NK-92 (cell line): ENCODE results near the gene IGSF21.

Source experiments
- DNase-seq: peaks from one replicate; lab custom pipeline; 2025; ENCODE audit not compliant: unreplicated experiment; lab: John Stamatoyannopoulos, UW

Gene IGSF21

DNA sequence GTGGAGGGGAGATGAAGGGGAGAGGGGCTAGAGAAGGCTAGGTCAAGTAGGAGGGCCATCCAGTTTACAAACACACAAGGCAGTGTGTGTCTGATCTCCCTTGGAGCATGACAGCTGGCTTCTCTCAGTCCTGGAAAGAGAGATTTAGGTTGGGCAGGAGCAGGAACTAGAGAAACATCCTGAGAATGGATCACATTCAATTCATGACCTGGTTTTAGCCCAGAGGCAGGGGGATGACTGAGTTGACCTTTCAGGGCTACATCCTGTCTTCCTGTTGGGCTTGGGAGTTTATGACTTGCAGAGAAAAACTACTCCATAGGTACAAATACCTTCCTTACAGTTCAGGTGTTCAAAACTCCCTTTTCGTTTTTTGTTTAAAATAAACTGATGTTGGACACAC is 97.0 kb downstream of the IGSF21 start:
- no peak for DNase-seq

DNA sequence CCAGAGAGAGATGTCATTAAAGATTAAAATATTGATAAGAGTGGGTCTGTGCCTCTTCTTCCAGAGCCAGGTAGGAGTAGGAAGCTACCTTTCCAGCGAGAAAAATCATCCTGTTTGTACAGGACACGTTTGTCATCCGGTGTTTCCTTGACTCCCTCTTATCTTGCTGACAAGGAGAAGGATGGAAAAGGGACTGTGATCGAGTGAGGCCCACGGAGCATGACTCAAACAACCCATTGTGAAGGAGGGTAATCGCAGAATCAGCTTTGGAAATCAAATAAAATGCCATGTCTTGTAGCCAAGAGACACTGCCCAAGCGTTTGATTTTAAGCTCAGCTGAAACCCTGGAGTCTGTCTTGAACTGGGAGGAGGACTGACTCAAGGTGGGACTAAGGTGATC is 97.7 kb downstream of the IGSF21 start:
- DNase-seq: no peak

DNA sequence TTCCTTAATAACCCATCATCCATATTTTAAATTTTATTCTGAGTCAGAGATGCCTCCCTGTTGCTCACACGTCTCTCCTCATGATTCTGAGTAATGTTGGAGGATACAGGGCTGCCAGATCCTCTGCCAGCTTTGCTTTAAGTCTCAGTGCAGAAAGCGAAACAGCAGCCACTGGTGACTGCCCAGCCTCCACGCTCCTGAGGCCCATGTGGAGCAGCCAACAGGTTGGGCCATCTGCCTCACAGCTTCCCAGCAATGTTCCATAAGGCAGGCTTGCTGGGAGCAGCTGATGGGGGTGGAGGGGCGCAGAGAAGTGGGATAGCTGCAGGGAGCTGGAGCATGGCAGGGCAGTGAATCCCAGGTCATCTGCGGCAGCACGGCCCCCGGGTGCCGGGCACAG is 104.2 kb downstream of the IGSF21 start:
- DNase-seq: no peak

DNA sequence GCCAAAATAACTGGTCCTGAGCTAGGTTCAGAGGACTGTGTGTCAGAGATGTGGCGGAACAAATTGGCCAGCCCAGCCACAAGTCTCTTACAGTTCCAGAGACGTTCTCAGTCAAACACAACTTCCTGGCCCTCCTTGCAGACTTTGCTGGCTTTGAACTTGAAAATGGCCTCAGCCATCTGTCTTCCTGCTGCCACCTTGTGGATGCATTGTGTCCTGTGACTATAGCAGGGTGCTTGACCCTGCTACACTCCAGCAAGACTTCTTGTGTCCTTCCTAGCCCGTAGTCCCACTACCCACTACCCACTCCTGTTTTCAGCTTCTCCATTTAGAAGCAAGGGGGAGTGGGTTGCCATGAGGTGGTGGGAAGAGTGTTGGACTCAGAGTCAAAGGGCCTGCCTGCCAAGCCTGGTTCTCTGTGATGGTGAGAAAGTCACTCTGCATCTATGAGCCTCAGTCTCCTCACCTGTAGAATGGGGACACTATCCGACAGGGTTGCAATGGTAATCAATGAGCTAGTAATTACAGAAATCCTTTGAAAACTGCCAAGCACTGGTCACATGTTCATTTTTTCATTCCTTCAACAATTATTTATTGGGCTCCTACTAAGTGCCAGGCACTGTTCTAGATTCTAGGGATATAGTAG is 109.9 kb downstream of the IGSF21 start:
- DNase-seq: no peak

DNA sequence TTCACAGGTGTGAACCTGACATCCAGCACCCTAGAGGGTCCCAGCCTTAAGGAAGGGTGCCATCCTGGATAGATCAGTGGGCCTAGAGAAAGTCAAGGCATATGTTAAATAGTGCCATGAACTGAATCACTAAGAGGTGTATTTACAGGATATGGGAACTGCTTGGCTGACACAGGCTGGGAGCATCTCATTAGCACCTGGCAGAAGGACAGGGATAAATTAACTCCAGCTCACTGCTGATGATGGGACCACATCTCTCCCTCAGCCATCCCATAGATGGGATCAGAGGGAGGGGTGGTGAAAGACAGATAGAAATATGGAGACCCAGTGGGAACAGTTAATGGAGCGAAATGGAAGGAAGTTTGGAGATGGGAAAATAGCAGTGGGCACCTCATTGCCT is 122.0 kb downstream of the IGSF21 start:
- DNase-seq: no peak

DNA sequence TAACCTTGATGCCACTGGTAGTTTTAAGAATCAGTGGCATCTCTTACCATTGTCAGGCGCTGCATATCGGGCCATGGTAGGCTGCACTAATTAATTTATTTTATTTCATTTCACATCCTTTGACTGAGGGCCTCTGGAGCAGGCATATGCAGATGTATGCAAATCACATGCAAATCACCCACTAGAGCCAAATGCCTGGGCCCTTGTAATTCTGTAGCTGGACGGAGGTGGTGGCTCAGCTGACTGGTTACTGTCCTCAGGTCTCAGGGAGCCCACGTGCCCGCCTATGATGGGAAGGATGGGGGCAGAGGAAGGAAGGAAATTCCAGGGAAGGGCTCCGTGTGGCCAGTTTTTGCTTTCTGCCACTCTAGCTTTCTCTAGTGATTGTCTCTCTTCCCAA is 122.7 kb downstream of the IGSF21 start:
- DNase-seq: no peak

DNA sequence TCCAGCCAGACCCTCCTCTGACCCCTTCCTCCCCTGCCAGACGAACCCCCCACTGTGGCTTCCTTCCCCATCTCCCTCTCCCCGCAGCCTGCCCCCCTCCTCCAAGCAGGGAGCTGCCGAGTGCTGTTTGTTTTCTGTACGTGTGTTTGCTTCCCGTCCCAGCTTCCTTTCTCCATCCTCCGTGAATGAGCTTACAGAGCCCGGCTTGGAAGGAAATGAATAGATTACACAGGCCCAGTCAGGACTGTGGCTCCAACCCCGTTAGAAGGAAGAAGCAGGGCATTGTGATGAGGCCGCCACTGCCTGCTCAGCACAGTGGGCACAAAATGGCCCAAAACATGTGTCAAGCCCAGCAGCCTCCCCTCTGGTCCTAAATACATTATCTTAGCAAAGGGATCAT is 123.2 kb downstream of the IGSF21 start:
- DNase-seq: no peak

DNA sequence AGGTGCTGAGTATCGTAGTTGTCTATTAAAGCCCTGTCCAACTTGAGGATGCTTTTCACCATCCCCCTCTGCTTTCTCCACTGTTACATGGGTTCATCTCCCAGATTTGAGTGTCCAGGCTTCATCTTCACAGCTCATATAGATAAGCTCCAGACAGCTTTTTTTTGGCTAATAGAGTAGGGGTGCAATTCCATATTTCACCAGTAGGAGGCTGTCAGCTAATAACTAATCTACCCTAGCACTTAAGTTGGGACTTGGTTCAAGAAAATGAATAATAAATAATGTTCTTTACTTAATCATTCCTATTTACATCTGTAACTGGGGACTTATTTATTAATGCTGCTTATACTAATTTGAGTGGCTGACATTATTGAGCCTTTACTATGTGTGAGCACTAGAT is 124.5 kb downstream of the IGSF21 start:
- DNase-seq: no peak

DNA sequence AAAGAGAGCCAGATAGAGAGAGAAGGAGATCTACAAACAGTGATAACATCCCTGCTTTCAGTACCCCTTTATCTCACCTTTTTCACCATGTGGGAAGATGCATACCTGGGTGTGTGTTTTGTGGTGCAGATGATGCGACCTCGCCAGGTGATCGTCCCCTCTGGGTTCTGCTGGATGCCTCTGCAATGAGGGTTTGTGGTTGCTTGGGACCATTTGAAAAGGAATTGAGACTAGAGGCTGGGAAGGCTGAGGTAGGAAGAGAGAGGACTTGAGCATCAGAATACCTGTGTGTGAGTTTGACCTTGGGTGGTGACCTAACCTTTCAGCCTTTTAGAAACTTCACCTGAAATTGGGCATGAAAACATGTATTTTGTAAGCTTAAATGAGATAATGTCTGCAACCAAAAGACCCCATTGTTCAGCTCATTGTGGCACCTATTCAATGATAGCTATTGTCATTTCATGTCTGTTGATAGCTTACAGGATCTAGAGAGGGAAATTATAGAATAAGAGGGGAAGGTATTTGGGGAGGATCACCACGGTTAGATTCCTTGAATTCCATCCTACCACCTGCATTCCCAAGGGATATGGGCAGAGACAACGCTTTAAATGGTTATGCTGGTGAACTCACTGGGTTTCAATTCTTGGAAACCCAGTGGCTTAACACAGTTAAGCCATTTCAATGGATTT is 125.7 kb downstream of the IGSF21 start:
- DNase-seq: no peak

DNA sequence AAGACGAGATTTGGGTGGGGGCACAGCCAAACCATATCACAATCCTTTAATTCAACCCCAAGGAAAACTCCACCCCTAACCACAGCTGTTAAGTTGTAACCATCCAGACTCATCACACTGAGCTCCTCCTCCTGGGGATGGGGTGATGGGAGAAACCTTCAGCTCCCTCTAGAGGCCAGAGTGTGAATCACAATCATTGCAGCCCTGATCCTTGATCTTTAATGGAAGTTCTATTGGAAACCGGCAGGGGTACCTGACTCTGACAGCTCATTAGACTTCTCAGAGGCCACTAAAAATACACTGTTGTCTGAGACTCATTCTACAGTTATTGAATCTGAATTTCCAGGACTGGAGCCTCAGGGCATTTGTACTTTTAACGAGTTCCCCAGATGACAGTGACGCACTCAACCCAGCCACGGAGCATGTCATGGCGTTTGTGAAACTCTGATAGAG is 127.2 kb downstream of the IGSF21 start:
- no peak for DNase-seq

DNA sequence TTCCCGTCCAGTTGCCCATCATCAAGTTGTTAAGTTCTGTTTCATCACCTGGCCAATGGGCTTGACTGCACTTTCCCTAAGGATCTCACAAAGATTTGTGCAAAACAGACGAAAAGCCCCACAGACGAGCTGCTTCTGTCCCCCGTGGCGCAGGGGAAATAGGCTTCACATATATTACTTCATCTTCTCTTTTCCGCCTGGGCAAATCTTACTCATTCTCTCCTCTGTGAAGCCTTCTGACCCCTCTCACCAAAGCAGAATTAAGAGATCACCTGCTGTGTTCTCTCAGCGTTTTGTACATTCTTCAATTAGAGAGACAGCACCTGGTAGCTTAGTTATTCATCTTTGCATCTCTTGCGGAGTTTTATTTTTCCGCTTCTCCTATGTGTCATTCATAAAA is 129.8 kb downstream of the IGSF21 start:
- no peak for DNase-seq

DNA sequence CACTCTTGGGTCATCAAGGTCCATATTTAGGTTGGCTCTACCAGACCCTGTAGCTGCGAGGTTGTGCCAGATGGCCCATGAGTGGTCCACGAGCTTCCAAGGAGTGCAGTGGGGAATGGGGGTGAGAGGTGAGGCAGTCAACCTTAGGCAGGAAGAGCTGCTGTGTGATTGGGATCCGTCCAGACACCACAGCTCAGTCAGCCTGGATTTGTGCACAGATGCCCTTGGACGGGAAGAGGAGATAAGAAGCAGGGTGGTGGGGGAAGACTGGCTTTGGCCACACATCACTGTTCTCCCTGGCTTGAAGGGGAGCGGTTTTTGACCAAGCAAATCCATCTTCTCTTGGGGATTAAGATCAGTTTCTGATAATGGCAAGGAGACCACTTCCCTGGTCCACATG is 130.6 kb downstream of the IGSF21 start:
- DNase-seq: no peak

DNA sequence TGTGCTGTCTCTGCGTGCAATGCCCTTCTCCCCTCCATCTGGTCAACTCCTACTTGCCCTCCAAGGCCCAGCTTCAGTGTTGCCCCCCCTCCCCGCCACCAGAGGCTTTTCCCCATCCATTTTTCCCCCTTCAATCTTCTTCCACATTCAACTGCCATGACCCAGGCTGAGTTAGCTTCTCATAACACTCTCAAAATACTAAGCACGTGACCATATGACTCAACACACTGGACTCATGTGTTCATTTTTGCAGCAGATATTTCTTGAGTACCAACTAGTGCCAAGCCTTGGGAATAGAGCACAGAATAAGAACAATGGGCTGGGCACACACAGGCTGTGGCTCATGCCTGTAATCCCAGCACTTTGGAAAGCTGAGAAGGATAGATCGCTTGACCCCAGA is 132.1 kb downstream of the IGSF21 start:
- no peak for DNase-seq

DNA sequence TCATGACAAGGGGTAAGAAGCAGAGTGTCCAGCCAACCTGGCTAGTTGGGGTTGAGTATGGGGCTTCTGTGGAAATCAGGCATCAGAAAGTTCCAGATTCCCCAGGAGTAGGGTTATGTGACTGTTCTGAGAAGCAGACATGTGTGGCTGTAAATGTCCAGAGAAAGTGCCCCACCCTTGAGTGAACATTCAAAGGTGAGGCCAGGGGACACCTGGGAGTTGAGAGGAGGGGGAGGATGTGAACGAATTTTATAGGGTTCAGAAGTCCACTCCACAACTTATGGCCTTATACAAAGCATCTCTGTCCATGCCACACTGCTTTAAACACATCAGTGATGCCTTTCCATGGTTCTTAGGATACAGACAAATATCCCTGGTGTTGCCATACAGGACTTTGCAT is 133.3 kb downstream of the IGSF21 start:
- no peak for DNase-seq

DNA sequence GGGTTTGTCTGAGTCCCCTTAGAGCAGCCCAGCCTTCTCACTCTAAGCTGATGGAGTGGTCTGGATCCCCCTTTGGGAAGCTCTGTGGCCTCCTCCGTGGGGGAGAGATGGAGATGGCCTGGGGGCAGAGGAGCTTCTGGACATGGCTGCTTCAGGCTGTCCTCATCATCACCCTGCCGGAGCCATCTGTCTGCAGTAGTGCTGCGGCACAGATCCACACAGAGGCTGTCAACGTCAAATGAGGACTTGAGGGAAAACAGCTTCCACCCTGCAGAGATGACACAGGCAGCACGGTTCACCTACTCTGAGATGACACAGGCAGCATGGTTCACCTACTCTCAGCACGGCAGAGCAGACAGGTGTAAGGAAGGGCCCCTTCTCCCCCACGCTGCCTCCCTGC is 134.3 kb downstream of the IGSF21 start:
- DNase-seq: no peak

DNA sequence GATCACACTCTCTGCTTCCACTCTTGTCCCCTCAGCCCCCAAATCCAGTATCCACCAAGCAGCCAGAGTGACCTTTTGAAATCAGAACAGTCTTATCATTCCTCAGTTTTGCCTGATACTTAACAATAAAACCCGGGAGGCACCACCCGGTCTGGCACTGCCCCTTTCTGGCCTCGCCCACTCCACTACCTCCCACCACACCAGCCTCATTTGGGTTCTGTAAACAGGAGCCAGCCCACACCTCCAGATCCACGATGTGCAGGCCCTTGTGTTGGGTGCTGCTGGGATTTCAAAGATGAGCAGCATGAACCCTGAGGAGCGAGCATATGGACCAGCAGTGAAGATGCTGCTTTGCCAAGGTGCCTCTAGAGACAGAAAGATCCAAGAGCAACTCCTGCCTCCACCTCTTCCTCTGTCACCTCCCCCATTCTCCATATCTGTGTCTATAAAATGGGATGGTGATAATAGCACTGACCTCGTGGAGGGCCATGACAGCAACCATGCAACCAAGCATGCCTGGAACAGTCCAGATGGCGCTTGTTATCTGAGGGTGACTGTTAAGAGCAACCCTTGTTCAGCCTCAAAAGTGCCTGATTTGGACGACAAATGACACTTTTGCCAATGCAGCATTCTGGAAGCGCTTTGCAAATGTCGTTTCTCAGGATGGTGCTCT is 136.0 kb downstream of the IGSF21 start:
- DNase-seq: no peak

DNA sequence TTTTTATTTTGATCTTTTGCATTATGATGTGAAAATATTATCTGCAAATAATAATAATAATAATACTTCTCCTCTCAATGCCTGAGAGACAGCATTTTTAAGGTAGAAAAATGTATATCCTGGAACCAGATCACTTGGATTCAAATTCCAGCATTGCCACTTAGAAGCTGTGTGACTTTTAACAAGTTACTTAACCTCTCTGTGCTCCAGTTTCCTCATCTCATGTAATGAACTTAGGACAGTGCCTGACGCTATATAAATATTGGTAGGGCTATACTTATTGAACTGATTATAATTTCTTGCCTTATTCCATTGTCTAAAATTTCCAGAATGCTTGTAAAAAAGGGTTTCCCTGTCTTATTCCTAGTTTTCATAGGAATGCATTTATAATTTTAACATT is 137.2 kb downstream of the IGSF21 start:
- DNase-seq: no peak

DNA sequence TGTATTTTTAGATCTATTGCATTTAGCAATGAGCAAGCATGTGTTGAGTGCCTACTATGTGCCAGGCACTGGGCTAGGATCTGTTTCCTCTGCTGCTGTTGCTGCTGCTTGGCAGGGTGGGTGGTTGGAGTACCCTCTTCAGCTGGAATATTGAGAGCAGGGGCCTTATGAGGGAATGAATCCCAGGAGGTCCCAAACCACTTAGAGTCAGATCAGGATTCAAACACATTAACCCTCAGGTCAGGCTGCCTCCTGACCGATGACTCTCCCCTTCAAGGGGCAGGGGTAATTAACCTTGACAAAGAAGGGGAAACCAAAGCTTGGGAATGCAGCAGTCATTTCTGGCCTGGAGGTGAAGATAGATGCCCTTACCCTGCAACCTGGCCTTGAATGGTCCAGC is 138.0 kb downstream of the IGSF21 start:
- DNase-seq: no peak

DNA sequence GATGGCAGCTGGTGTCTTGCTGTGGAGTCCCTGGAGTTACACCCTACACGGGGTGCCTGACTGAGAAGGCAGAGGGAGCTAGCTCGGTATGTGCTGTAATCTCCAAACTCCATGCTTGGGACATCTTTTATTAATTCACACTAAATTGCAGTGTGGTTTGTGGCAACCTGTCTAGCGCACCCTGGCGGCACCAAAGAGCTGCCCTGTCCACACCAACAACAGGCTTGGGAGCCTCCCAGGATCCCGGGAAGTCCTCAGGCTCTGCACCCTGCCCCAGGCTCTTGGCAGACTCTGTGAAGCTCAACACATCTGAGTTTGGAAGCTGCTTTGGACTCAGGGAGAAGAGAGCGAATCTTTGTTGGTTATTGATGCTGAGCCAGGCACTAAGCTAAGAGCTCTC is 138.9 kb downstream of the IGSF21 start:
- DNase-seq: no peak

DNA sequence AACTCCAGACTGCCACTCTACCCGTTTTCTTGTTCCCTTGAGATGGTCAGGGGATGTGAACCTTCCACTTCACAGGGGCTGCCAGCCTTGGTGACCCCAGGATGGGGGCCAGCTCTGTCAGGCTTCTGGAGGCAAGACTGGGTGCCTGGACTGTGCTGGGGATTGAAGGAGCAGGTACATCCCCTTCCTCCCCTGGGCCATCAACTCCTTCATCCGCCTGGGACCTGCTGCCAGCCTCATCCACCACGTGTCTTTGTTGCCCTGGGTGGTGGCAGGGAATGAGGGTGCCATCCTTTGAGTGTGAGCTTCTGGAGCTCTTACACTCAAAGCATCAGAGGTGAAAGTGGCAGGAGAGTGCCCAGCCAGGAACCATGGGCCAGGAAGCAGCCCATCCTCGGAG is 139.6 kb downstream of the IGSF21 start:
- DNase-seq: no peak

DNA sequence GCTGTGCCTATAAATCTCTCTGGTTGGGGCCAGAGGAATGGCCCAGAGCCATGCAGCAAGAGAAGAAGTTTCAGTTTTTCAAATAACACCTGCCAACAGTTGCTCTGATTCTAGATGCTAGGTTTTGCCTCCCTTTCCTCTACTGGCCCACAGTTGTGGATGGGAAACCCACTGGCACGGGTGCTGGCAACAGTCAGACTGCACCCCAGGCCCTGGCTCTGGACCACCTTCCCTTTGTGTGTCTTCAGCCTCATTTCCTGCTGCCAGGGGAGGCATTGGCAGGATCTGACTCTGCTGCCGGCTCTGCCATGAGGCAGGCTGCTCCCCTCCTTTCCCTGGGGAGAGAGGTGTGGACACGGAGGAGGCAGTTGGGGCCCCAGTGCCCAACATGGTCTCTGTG is 142.0 kb downstream of the IGSF21 start:
- no peak for DNase-seq

DNA sequence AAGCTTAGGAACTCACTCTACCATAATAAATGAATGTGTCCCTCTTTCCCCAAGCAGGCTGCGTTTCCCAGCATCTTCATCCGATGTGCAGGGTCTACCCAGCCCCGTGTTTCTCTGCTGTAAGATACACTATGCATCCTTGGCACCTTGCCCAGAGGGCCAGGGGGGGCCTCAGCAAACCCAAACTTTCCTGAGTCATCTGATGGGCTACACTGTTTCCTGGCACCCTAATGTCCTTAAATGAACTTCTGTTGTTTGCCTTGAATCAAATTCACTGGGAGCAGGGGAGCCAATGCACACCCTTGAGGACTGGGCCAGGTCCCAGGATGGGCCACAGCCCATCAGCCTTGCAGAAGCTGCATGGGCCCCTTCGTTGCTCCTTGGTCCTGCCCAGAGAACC is 145.5 kb downstream of the IGSF21 start:
- no peak for DNase-seq
